Gastroesophageal sphincter (tissue), 3 donors: ENCODE data around the gene FRRS1.

Experiments
- CTCF ChIP-seq, 4 experiments: fragments of 200-600 bp in 2 of 4; fragments of 450-650 bp in 2 of 4; sonication (generic) in 1 of 4; IDR thresholded peaks; one replicate each; pipeline ENCODE4 v1.5.1; 2017 to 2019; ENCODE audit warnings: antibody characterized with exemption in 4 of 4, mild to moderate bottlenecking in 2 of 4, moderate library complexity in 2 of 4
- POLR2A ChIP-seq, 2 donors: fragments of 450-650 bp; IDR thresholded peaks; one replicate each; pipeline ENCODE4 v1.6.1; 2017; ENCODE audit warnings: antibody characterized with exemption in 2 of 2, mild to moderate bottlenecking in 2 of 2, moderate library complexity in 1 of 2

DNA sequence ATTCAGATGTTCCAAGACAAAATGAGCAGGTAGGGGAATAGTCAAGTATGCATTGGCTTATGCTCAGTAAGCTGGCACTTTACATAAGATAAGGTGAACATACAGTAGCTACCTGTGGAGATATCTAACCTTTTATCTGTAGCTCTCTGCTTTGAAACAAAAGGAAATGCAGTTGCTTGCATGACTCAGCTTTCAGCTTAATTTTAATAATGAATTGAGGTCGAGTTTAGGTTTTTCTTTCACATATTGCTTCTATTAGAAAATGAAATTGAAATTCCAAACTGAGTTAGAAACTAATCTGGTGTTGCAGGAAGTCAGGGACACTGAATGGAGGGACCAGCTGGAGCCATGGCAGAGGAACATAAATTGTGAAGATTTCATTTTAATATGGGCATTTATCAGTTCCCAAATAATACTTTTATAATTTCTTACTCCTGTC is 8.3 kb downstream of the FRRS1 start:
- no peak for TF ChIP-seq CTCF (IDR thresholded peaks at IDR 0.05)
- no peak for TF ChIP-seq POLR2A (IDR thresholded peaks at IDR 0.05)
